ENCODE measurements around the gene TMEM63B. TPM values are rescaled to one million over a fixed set of nuclear protein-coding genes. Genes with fewer than 3 reads are reported as not detected.
A peak's percentile ranks its signal among the peaks of the same experiment; 100 is the strongest.

The TMEM63B gene
- total and polyA plus RNA-seq, 9 of the 15 experiments (the other 6 are each of a cell fraction or from before 2014, with no cell fraction given): 0.14 to 39.4 (median 14.4) TPM

- TF ChIP-seq ZNF780A (CRISPR knock-in tag; IDR thresholded peaks at IDR 0.05) (no peak), TARDBP (IDR thresholded peaks at IDR 0.05) (peak; percentile 80; the same call in 1 of the 2 replicates), TCF15 (CRISPR knock-in tag; IDR thresholded peaks at IDR 0.05) (no peak), SPI1 (IDR thresholded peaks at IDR 0.05; ENCODE audit: borderline replicate concordance, low read depth, low read length) (no peak), ZNF75A (CRISPR knock-in tag; IDR thresholded peaks at IDR 0.05) (no peak), POU5F1 (IDR thresholded peaks at IDR 0.05; ENCODE audit: borderline replicate concordance, low read depth, low read length, partially characterized antibody) (no peak), MAZ (CRISPR knock-in tag; conservative IDR thresholded peaks at IDR 0.05 in 1 of 2, IDR thresholded peaks at IDR 0.05 in 1 of 2) (peak in 1 of 2 experiments; percentile 79; a peak in 2 of 4 replicates), POLR2H (tag; IDR thresholded peaks at IDR 0.05; ENCODE audit: low read depth) (no peak), ZNF551 (CRISPR knock-in tag; IDR thresholded peaks at IDR 0.05) (no peak), ZFP36 (IDR thresholded peaks at IDR 0.05; ENCODE audit: low read depth, low read length, partially characterized antibody) (peak; percentile 6), THRA (IDR thresholded peaks at IDR 0.05) (no peak), RFX1 (IDR thresholded peaks at IDR 0.05) (no peak), COPS2 (conservative IDR thresholded peaks at IDR 0.05) (no peak), SIRT6 (IDR thresholded peaks at IDR 0.05; ENCODE audit: low read depth, low read length) (no peak), RBFOX2 (IDR thresholded peaks at IDR 0.05; ENCODE audit: low read depth, low read length) (no peak), ATF7 (IDR thresholded peaks at IDR 0.05) (peak; percentile 63; the same call in 1 of the 2 replicates), ZNF165 (CRISPR knock-in tag; IDR thresholded peaks at IDR 0.05; ENCODE audit: borderline replicate concordance) (no peak), ZNF197 (CRISPR knock-in tag; IDR thresholded peaks at IDR 0.05; ENCODE audit: low read depth) (no peak), ELF2 (CRISPR knock-in tag; IDR thresholded peaks at IDR 0.05) (no peak), EWSR1 (IDR thresholded peaks at IDR 0.05; ENCODE audit: borderline replicate concordance, low read depth, partially characterized antibody) (no peak), THAP7 (CRISPR knock-in tag; IDR thresholded peaks at IDR 0.05) (no peak), ZBTB34 (CRISPR knock-in tag; IDR thresholded peaks at IDR 0.05) (no peak), ZNF655 (CRISPR knock-in tag; IDR thresholded peaks at IDR 0.05) (no peak), RUNX1 (IDR thresholded peaks at IDR 0.05; ENCODE audit: low read depth) (no peak)
These were observed 45.6 kb downstream of the TMEM63B start (continued) for GRCh38 chr6:44172731-44173500.
